ENCODE data around the gene RAB3B. TPM values are rescaled to one million over a fixed set of nuclear protein-coding genes. Genes with fewer than 3 reads are reported as not detected.
A peak's percentile ranks its signal among the peaks of the same experiment; 100 is the strongest.

Gene RAB3B
- total and polyA plus RNA-seq, 4 donors = 0.02 to 0.57 (median 0.11) TPM

DNA sequence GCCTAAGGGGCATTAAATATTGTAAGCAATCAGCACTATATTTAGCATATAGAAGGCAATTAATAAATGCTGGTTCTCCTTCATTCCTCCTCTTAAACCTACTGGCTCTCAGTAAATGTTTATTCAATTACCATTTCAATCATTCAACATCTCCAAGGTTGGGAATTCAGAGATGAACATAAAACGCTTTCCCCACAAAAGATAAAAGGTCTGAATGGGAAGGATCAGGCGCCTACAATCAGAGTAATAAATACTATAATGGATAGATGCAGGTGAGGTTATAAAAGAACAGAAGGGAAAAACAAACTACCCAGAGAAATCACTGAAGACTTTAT is 43.5 kb upstream of the RAB3B start:
- Histone ChIP-seq H3K4me1 (ENCODE audit: control insufficient read depth in 5 of 5, insufficient read depth in 5 of 5, low read length in 5 of 5) (peaks cover 7 to 18% (median 8%) of the 10 kb centered on the region in 5 donors), H3K36me3 (ENCODE audit: control insufficient read depth in 4 of 4, insufficient read depth in 4 of 4, low read length in 4 of 4) (peaks cover 3 to 11% (median 4%) of the 10 kb centered on the region in 4 donors), H3K9ac (ENCODE audit: insufficient read depth in 1 of 2, low read length in 2 of 2) (peak overlapping the region in 1 of 2 donors; percentile 94), H3K4me3 (no peak overlapping the region), H3K27me3 (ENCODE audit: control insufficient read depth in 3 of 3, insufficient read depth in 3 of 3, low read length in 2 of 3) (no peaks in the 10 kb centered on the region), H3K9me3 (ENCODE audit: control insufficient read depth in 4 of 4, insufficient read depth in 3 of 4, low read length in 3 of 4) (no peaks in the 10 kb centered on the region), H3K27ac (ENCODE audit: low read depth in 1 of 2, low read length in 1 of 2) (peak overlapping the region in 1 of 2 donors; percentile 89)
- 98 to 99% methylated on average over 2 of the region's 2 CpGs for WGBS, 2 donors
- ATAC-seq (ENCODE audit: insufficient read depth, low FRiP score) = no peak
- no peak for DNase-seq
- TF ChIP-seq, protein P1, sequence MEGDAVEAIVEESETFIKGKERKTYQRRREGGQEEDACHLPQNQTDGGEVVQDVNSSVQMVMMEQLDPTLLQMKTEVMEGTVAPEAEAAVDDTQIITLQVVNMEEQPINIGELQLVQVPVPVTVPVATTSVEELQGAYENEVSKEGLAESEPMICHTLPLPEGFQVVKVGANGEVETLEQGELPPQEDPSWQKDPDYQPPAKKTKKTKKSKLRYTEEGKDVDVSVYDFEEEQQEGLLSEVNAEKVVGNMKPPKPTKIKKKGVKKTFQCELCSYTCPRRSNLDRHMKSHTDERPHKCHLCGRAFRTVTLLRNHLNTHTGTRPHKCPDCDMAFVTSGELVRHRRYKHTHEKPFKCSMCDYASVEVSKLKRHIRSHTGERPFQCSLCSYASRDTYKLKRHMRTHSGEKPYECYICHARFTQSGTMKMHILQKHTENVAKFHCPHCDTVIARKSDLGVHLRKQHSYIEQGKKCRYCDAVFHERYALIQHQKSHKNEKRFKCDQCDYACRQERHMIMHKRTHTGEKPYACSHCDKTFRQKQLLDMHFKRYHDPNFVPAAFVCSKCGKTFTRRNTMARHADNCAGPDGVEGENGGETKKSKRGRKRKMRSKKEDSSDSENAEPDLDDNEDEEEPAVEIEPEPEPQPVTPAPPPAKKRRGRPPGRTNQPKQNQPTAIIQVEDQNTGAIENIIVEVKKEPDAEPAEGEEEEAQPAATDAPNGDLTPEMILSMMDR (IDR thresholded peaks at IDR 0.05; ENCODE audit: control extremely low read depth, extremely low read depth) = no peak

DNA sequence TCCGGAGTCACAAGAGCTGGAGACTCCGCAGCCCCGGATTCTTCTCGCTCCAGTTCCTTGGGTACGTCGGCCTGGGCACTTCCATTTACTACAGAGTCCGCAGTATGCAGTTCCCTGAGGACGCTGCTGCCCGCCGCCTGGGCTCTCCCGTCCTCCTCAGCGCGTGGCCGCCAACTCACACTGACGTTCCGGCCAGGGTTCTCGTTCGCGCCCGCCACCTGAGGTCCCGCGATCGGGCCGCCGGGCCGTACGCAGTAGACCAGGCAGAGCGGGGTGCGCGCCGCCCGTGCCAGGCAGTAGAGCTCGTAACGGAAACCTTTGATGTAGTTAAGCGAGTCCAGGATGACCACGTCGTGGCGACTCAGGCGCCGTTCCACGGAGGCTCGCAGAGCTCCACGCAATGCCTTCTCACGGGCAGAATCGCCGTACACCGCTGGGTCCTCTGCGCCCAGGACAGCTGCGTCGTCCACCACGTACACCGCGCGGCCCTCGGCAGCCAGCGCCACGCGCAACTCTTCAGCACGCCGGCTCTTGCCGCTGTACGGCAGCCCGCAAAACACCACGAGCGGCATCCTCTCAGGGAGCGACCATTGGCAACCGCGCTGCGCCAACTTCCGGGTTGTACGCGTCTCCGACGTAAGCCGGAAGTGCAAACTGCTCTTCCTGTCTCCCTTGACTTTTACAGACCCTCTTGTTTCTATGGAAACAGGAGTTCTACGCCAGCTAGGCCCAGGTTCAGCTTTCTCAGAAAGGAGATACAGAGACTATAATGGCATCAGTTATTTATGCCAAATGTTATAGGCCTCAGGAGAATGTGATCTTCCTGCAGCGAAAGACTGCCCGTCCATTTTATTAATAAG is 42.9 kb upstream of the RAB3B start, which contains the start of gene KTI12:
Gene KTI12, minus strand, starts transcription at position 621 of the 860 bp plus-strand sequence. Its CDS starts 49 bp downstream, at position 572.
- no peaks in the 10 kb centered on the region for H3K27me3 ChIP-seq (ENCODE audit: control insufficient read depth in 3 of 3, insufficient read depth in 3 of 3, low read length in 2 of 3)
- ATAC-seq (ENCODE audit: insufficient read depth, low FRiP score) (peak; percentile 92), DNase-seq (peak; percentile 92 to 96 (median 94))
- peaks cover 7 to 18% (median 8%) of the 10 kb centered on the region in 5 donors for H3K4me1 ChIP-seq (ENCODE audit: control insufficient read depth in 5 of 5, insufficient read depth in 5 of 5, low read length in 5 of 5)
- 2 to 3% methylated on average over 77 to 78 of the region's 78 CpGs for WGBS, 2 donors
- peaks cover 2 to 10% (median 3%) of the 10 kb centered on the region in 4 donors for H3K36me3 ChIP-seq (ENCODE audit: control insufficient read depth in 4 of 4, insufficient read depth in 4 of 4, low read length in 4 of 4)
- peak within 1 kb of the TSS; percentile 89 to 97 for H3K27ac ChIP-seq (ENCODE audit: low read depth in 1 of 2, low read length in 1 of 2)
- H3K9ac ChIP-seq (ENCODE audit: insufficient read depth in 1 of 2, low read length in 2 of 2) = peak within 1 kb of the TSS; percentile 59 to 94
- TF ChIP-seq, protein P1 (IDR thresholded peaks at IDR 0.05; ENCODE audit: control extremely low read depth, extremely low read depth) = no peak
- no peaks in the 10 kb centered on the region for H3K9me3 ChIP-seq (ENCODE audit: control insufficient read depth in 4 of 4, insufficient read depth in 3 of 4, low read length in 3 of 4)
- peak within 1 kb of the TSS; percentile 94 for H3K4me3 ChIP-seq

DNA sequence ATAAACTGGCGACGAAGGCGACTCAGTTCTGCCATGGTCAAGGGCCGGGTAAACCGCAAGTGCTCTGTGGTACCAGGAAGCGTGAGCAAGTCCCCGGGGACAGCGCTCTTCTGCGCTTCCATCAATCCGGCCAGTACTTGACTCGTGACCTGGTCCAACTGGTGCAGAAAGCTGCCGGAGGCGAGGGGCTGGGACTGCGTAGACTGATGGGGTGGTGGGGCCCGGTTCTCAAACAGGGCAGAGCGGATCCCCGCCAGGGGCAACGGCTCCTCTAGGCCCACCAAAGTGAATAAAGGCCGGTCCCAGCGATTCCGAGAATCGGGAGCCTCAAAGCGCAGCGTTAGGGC is 42.3 kb upstream of the RAB3B start:
- DNase-seq = peak; percentile 17 to 32 (median 26)
- H3K9me3 ChIP-seq (ENCODE audit: control insufficient read depth in 4 of 4, insufficient read depth in 3 of 4, low read length in 3 of 4) = no peaks in the 10 kb centered on the region
- H3K27me3 ChIP-seq (ENCODE audit: control insufficient read depth in 3 of 3, insufficient read depth in 3 of 3, low read length in 2 of 3) = no peaks in the 10 kb centered on the region
- peaks cover 7 to 18% (median 8%) of the 10 kb centered on the region in 5 donors for H3K4me1 ChIP-seq (ENCODE audit: control insufficient read depth in 5 of 5, insufficient read depth in 5 of 5, low read length in 5 of 5)
- H3K27ac ChIP-seq (ENCODE audit: low read depth in 1 of 2, low read length in 1 of 2) = peak overlapping the region in 1 of 2 donors; percentile 97
- WGBS, 2 donors = 5 to 7% methylated on average over 24 of the region's 24 CpGs
- H3K36me3 ChIP-seq (ENCODE audit: control insufficient read depth in 4 of 4, insufficient read depth in 4 of 4, low read length in 4 of 4) = peaks cover 0 to 5% (median 2%) of the 10 kb centered on the region in 4 donors
- peak overlapping the region; percentile 59 to 94 for H3K9ac ChIP-seq (ENCODE audit: insufficient read depth in 1 of 2, low read length in 2 of 2)
- peak overlapping the region; percentile 94 for H3K4me3 ChIP-seq
- TF ChIP-seq, protein P1 (IDR thresholded peaks at IDR 0.05; ENCODE audit: control extremely low read depth, extremely low read depth) = no peak
- ATAC-seq (ENCODE audit: insufficient read depth, low FRiP score) = peak; percentile 39

Data from lung (tissue), 12 donors.